Stomach (tissue), 9 donors: ENCODE results near the gene ADRA2A. TPM values are rescaled to one million over a fixed set of nuclear protein-coding genes. Genes with fewer than 3 reads are reported as not detected.

Source experiments
- DNase-seq, 2 donors: peaks; one replicate each; pipeline versions ENCODE4 v3.0.0 to v3.0.0-alpha.2; 2013 to 2019
- H3K27ac ChIP-seq, 5 donors: fragments of 200-600 bp in 4 of 5; sonication (generic) in 4 of 5; one replicate each; pipeline ENCODE4 v1.5.1; 2013 to 2019; ENCODE audit warnings: mild to moderate bottlenecking in 1 of 5, moderate library complexity in 1 of 5
- H3K27me3 ChIP-seq, 3 donors: fragments of 200-600 bp; sonication (generic); one replicate each; pipeline ENCODE4 v1.5.1; 2017 to 2019; ENCODE audit warnings: mixed run types in 1 of 3
- H3K36me3 ChIP-seq, 4 donors: fragments of 200-600 bp; sonication (generic); 1 replicate in 3 of 4; 2 replicates in 1 of 4; pipeline ENCODE4 v1.5.1; 2016 to 2019
- H3K4me1 ChIP-seq, 4 donors: fragments of 200-600 bp; sonication (generic); one replicate each; pipeline ENCODE4 v1.5.1; 2016 to 2019
- H3K4me3 ChIP-seq, 4 donors: fragments of 200-600 bp; sonication (generic) in 3 of 4; one replicate each; pipeline ENCODE4 v1.5.1; 2016 to 2019; ENCODE audit warnings: mild to moderate bottlenecking in 1 of 4
- H3K9me3 ChIP-seq, 4 donors: fragments of 200-600 bp; sonication (generic); one replicate each; pipeline ENCODE4 v1.5.1; 2016 to 2019
- CTCF ChIP-seq, 7 experiments: fragments of 450-650 bp in 4 of 7; fragments of 200-600 bp in 3 of 7; sonication (generic) in 3 of 7; IDR thresholded peaks; one replicate each; pipeline ENCODE4 v1.5.1; 2016 to 2019; ENCODE audit warnings: antibody characterized with exemption in 7 of 7, control low read depth in 2 of 7, mild to moderate bottlenecking in 1 of 7
- EP300 ChIP-seq: sonication (generic); formaldehyde crosslinking; IDR thresholded peaks from one replicate; pipeline ENCODE4 v1.6.1; 2017; ENCODE audit warnings: antibody characterized with exemption
- POLR2A ChIP-seq, 4 donors: fragments of 450-650 bp; IDR thresholded peaks; one replicate each; pipeline ENCODE4 v1.6.1; 2016; ENCODE audit warnings: antibody characterized with exemption in 4 of 4, control low read depth in 2 of 4, mild to moderate bottlenecking in 1 of 4, moderate library complexity in 1 of 4
- POLR2AphosphoS5 ChIP-seq, 3 donors: sonication (generic); formaldehyde crosslinking; IDR thresholded peaks; one replicate each; pipeline ENCODE4 v1.6.1; 2016; ENCODE audit warnings: antibody characterized with exemption in 3 of 3
- WGBS, 5 donors: extraction: QIAGEN DNeasy Blood & Tissue Kit in 3 of 5; methylation state at CpG; one replicate each; pipeline versions ENCODE4 v1.1.5 to v1.1.7; 2013 to 2018; 5-methylcytosine and 5-hydroxymethylcytosine counted together
- intact Hi-C: fragments of 100-400 bp; cut with DNase I; formaldehyde crosslinking; loops from one replicate; pipeline ENCODE4 v1.15.1; 2023; ENCODE audit warnings: low total_unique reads
- polyA plus RNA-seq, 3 donors: library from polyadenylated mRNA; stranded (reverse); fragments of 200-250 nt; gene quantifications; one replicate each; pipeline ENCODE4 v1.2.3, GENCODE V29; 2013
- total RNA-seq, 5 donors: library from RNA; depleted of rRNA; stranded (reverse); fragments of >200 nt; gene quantifications; one replicate each; pipeline versions ENCODE4 v1.1.0 to v1.2.3, GENCODE V29; 2014 to 2016
- donor health status: healthy with polysubstance abuse.
- donor health status: Bipolar disorder and iron deficiency.
- donor health status: healthy.

Gene ADRA2A
- total and polyA plus RNA-seq, 8 donors = 0.25 to 4.9 (median 0.65) TPM; not detected in 1

- Histone ChIP-seq H3K27me3 (no peaks in the 10 kb centered on the region), H3K9me3 (peaks cover 6 to 54% (median 35%) of the 10 kb centered on the region in 4 donors), H3K36me3 (peaks cover 0 to 3% (median 0%) of the 10 kb centered on the region in 4 donors), H3K4me1 (no peaks in the 10 kb centered on the region), H3K27ac (no peak overlapping the region), H3K4me3 (no peak overlapping the region)
- no peak for DNase-seq
- no peak for TF ChIP-seq CTCF (IDR thresholded peaks at IDR 0.05)
- no peak for TF ChIP-seq POLR2A (IDR thresholded peaks at IDR 0.05)
- TF ChIP-seq EP300 = no peak
- TF ChIP-seq POLR2AphosphoS5 (IDR thresholded peaks at IDR 0.05) = no peak
- intact Hi-C loops = no loop called here
These were observed 39.0 kb upstream of the ADRA2A start for GRCh38 chr10:111037858-111038257.

GRCh38 chr10:111039522-111039921 lies 37.3 kb upstream of the ADRA2A start:
- Histone ChIP-seq H3K9me3 (peaks cover 3 to 57% (median 36%) of the 10 kb centered on the region in 4 donors), H3K36me3 (no peaks in the 10 kb centered on the region), H3K4me3 (no peak overlapping the region), H3K27me3 (no peaks in the 10 kb centered on the region), H3K4me1 (no peaks in the 10 kb centered on the region), H3K27ac (no peak overlapping the region)
- intact Hi-C loops = no loop called here
- DNase-seq = no peak
- 86 to 95% (median 90%) methylated on average over 2 of the region's 2 CpGs for WGBS, 5 donors
- TF ChIP-seq POLR2AphosphoS5 (IDR thresholded peaks at IDR 0.05) = no peak
- no peak for TF ChIP-seq EP300
- TF ChIP-seq CTCF (IDR thresholded peaks at IDR 0.05) = no peak
- TF ChIP-seq POLR2A (IDR thresholded peaks at IDR 0.05) = no peak

- H3K27me3 ChIP-seq = no peaks in the 10 kb centered on the region
- 40 to 58% (median 49%) methylated on average over 1 of the region's 1 CpG for WGBS, 5 donors
- intact Hi-C loops = no loop called here
- peaks cover 0 to 16% (median 10%) of the 10 kb centered on the region in 4 donors for H3K9me3 ChIP-seq
- no peaks in the 10 kb centered on the region for H3K4me1 ChIP-seq
- TF ChIP-seq POLR2AphosphoS5 (IDR thresholded peaks at IDR 0.05) (no peak), CTCF (IDR thresholded peaks at IDR 0.05) (no peak), EP300 (no peak), POLR2A (IDR thresholded peaks at IDR 0.05) (no peak)
- no peaks in the 10 kb centered on the region for H3K36me3 ChIP-seq
- no peak overlapping the region for H3K27ac ChIP-seq
- DNase-seq = no peak
- no peak overlapping the region for H3K4me3 ChIP-seq
These were observed 19.8 kb upstream of the ADRA2A start for GRCh38 chr10:111057006-111057405.

- WGBS, 5 donors = 88 to 97% (median 91%) methylated on average over 2 of the region's 2 CpGs
- no peaks in the 10 kb centered on the region for H3K4me1 ChIP-seq
- no peaks in the 10 kb centered on the region for H3K27me3 ChIP-seq
- DNase-seq = no peak
- no peak overlapping the region for H3K4me3 ChIP-seq
- peaks cover 0 to 12% (median 3%) of the 10 kb centered on the region in 4 donors for H3K9me3 ChIP-seq
- no peak for TF ChIP-seq POLR2A (IDR thresholded peaks at IDR 0.05)
- no peak for TF ChIP-seq CTCF (IDR thresholded peaks at IDR 0.05)
- no peak for TF ChIP-seq EP300
- no peak for TF ChIP-seq POLR2AphosphoS5 (IDR thresholded peaks at IDR 0.05)
- H3K36me3 ChIP-seq = no peaks in the 10 kb centered on the region
- H3K27ac ChIP-seq = no peak overlapping the region
- intact Hi-C loops = no loop called here
These were observed 13.4 kb upstream of the ADRA2A start for GRCh38 chr10:111063471-111063870.
